Embryonic facial prominence (tissue), 1 donor: ENCODE measurements around the gene RALGPS1.
"Not testable (repeated sequence)": the region's sequence is repeated elsewhere in the genome, so short reads cannot be mapped to it uniquely, and the experiment has no call there.

Experiments used
- DNase-seq: peaks from one replicate; pipeline ENCODE4 v3.0.0-alpha.2; 2016; ENCODE audit errors: extremely low spot score

RALGPS1 gene

DNA sequence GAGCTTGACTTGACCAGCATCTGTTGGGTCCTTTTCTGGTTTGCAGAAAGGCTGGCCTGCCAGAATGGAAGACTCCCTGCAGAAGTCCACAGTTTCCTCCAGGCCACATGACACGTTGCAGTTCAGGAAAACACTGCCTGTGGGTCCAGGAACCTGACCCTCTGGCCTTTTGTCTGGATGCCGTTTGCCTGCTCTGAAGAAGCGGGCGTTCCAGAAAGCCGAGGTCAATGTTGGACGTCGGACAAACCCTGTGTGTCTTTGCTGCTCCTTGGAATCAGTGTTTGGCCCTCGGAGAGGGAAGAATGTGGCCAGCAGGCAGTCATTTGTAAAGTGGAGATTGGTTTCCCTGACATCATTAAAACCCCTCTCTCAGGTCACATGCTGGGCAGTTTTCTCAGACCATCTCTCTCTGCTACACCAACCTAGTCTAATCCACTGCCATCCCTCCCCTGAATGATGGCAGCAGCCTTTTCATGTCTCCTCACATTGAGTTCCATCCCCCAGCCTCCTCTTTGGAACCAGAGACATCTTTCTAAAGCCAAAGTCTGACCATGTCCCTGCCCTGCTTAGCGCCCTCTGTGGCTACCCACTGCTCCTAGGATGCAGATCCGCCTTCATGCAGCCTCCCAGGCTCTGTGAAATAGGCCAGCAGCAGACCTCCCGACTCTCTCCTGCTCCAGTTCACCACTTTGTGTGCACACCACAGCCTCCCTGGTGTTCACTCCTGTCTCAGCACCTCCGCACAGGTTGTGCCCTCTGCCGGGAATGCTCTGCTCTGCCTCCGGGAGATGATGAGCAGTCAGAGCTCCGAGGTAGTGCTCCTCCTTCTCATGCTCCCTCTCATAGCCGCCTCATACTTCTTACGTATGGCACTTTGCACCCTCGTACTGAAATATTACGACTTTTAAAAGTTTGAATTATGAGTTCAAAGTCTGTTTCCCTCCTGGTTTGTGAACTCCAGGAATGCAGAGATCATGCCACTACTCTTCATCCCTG, 75.6 kb downstream of the RALGPS1 start:
- no peak for DNase-seq

GRCh38 chr9:126991183-126991582, 76.6 kb downstream of the RALGPS1 start:
- no peak for DNase-seq

GRCh38 chr9:126992427-126992826, 77.8 kb downstream of the RALGPS1 start:
- DNase-seq = no peak

DNA sequence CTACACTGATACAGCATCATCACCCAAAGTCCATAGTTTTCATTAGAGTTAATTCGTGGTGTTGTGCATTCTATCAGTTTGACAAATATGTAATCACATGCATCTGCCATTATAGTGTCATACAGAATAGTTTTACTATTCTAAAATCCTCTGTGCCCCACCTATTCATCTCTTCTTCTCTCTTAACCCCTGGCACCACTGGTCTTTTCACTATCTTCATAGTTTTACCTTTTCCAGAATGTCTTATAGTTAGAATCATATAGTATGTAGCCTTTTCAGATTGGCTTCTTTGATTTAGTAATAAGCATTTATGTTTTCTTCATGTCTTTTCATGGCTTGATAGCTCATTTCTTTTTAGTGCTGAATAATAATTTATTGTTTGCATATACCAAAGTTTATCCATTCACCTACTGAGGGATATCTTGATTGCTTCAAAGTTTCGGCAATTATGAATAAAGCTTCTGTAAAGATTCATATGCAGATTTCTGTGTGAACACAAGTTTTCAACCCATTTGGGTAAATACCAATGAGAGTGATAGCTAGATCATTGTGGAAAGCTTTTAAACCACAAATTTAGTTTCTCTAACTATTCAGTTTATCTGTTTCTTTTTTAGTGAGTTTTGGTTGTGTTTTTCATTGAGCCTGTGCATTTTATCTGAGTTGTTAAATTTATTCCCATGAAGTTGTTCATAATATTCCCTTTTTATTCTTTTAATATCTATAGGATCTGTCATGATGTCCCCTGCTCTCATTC, 84.9 kb downstream of the RALGPS1 start:
- DNase-seq = no peak

GRCh38 chr9:127004946-127005769, 90.6 kb downstream of the RALGPS1 start:
- peak; percentile 6 for DNase-seq

DNA sequence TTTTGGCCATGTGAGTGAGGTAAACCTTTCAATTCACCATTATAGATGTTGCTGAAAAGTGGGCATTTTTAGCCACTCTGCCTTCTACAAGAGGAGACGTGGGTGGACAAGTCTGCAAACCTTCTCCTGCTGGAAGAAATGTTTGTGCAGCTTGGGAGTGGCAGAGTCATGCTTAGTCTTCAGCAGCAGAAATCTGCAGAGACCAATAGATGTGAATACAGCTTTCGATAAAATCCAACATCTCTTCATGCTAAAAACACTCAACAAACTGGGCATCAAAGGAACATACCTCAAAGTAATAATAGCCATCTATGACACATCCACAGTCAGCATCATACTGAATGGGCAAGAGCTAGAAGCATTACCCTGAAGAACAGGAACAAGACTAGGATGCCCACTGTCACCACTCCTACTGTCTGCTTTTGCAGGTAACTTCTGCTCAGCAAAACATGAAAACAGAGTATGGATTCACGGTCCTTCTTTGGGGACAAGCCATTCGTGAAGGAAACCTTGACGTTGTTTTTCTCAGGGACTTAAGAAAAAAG, 91.3 kb downstream of the RALGPS1 start:
- DNase-seq = no peak

GRCh38 chr9:127007638-127008037, 93.1 kb downstream of the RALGPS1 start:
- DNase-seq = no peak

DNA sequence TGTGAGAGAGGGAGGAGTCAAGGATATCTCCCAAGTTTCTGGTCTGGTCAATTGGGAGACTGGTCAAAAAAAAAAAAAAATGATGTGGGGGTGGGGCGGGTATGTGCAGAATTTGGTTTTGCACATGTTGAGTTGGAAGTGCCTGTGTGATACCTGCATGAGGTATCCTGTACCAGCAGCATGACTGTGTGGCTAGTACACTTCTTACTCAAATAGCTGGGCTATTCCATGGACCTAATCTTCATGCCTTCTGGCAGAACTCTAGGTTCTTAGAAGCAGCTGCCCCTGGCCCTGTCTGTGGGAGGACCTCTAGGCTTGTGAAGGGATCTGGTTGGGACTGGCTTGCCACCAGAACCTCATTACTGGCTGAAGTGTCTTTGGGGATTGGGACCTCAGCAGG, 93.5 kb downstream of the RALGPS1 start:
- no peak for DNase-seq

GRCh38 chr9:127011772-127012171, 97.2 kb downstream of the RALGPS1 start:
- no peak for DNase-seq

DNA sequence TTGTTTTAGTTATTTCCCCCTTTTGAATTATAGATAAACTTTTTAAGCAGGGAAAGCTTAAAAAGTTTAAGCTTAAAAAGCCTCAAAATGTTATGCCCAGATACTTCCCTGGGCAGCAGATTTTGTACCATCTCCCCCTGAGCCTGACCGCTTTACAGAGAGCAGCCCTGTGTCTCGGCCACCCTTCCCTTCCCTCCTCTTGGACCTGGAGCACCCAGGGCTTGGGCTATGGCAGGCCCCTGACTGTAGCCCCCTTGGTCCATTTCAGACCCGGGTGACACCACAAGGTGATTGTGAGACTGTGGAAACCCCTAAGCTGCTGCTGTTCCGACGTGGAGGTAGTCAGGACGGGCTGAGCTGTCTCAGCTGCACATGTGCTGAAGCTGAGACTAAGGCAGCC, 97.7 kb downstream of the RALGPS1 start:
- no peak for DNase-seq

DNA sequence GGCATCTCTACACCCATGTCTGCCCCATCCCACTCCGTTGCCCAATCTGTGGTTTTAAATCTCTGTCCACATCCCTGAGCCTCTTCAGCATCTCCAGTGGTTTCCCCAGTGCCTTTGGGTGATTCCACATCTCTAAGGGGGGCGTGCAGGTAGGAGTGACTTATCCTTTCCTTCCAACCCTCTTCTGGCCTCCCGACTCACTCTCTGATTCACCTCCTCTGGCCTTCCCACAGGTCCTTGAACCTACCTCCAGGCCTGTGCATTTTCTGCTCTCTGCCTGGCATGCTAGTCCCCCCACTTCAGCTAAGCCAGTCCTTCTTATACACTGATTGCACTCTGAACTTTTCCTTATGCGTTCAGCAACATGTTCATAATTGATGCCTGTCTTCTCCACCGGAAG, 99.0 kb downstream of the RALGPS1 start:
- no peak for DNase-seq

GRCh38 chr9:127014216-127014909, 99.8 kb downstream of the RALGPS1 start:
- DNase-seq = peak; percentile 29

GRCh38 chr9:127014910-127015540, 100.4 kb downstream of the RALGPS1 start:
- DNase-seq = no peak

DNA sequence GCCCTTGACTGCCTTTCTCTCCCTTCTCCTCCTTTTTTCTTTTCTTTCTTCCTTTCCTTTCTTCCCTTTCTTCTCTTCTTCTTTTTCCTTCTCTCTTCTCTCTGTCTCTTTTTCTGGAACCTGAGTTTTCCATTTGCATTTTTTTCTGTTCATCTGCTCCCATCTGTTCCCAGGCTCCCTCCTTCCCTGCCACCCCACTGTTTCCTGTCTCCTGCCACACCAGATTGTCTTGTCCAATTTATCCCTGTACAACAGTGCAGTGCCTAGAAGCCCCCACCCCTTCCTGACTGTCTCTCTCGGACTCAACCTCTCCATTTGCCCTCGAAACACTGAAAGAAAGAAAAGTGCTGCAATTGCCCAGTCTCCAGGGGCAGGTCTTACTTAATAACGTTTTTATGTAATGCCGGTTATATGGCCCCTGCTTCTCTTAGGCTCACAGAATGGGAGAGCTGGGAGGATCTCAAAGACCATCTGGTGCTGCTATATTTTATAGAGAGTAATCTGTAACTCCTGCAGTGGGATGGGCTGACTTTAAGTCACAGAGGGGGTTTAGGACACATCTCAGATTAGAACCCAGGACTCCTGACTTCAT, 101.4 kb downstream of the RALGPS1 start:
- no peak for DNase-seq

GRCh38 chr9:127017979-127018378, 103.4 kb downstream of the RALGPS1 start:
- not testable (repeated sequence) for DNase-seq

DNA sequence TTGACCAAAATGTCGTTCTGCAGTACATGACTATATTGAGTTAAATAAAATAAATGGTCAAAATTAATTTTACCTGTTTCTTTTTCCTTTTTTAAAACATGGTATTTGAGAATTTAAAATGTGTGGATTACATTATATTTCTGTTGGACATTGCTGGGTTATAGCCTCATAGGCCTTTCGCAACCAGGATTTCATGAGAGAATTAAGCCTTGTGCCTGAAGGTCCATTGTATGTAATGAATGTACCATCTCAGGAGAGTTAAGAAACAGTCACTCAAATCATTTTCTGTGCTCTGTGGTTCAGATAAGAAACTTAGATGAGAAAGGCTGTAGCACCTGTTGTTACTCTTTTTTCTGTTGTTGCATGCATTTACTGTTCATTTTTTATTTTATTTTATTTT, 104.4 kb downstream of the RALGPS1 start:
- no peak for DNase-seq

GRCh38 chr9:127020036-127020801, 105.6 kb downstream of the RALGPS1 start:
- DNase-seq = no peak

- DNase-seq = no peak
Measured at GRCh38 chr9:127020802-127021078, 106.2 kb downstream of the RALGPS1 start.

DNA sequence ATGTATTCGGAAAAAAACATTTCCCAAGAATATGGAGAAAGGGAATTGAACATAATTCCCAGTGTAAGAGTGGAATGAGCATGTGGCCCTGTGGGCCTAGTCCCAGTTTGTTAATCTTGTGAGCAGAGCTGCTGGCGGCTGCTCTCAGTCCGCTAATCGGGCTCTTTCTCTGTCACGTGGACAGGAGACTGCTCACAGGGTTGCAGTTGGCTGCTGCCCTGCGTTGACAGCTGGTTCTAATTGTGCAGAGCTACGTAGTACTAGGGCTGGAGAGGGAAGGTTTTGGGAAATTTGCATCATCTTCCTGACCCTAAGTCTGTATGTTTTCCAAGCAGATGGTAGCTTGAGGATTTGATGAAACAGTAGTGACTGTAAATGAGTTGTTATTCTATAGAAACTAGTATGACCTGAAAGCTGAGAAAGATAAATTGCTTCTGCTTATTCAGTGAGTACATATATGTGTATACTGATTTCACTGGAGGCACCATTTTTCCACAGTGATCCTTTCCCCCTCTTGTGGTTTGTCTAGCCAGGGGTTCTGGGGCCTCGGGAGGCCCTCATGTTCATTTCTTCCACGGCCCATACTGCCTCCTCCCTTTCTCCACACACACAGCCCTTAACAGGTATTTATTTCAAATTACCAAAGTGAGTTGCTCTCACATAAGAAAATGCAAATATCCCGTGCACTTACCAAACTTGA, 107.2 kb downstream of the RALGPS1 start:
- DNase-seq = peak; percentile 92
